NOMO-1 (cell line): Measurements from ENCODE around the gene ZFP36L1.
A peak's percentile ranks its signal among the peaks of the same experiment; 100 is the strongest.

Experiments used
- DNase-seq, 2 experiments: peaks; one replicate each; lab custom pipeline; 2025; ENCODE audit not compliant: unreplicated experiment in 2 of 2; lab: John Stamatoyannopoulos, UW

The ZFP36L1 gene

GRCh38 chr14:68792979-68793733 lies at the start of gene ZFP36L1:
Gene ZFP36L1, minus strand, starts transcription at chr14:68793067. Its CDS starts 129 bp downstream, at chr14:68792938.
- DNase-seq: peak; percentile 38 to 53

GRCh38 chr14:68842298-68842697 lies 49.4 kb upstream of the ZFP36L1 start:
- no peak for DNase-seq

GRCh38 chr14:68841016-68841809 lies 48.3 kb upstream of the ZFP36L1 start:
- DNase-seq: no peak

GRCh38 chr14:68840454-68840853 lies 47.6 kb upstream of the ZFP36L1 start:
- DNase-seq: no peak

GRCh38 chr14:68836082-68836481 lies 43.2 kb upstream of the ZFP36L1 start:
- no peak for DNase-seq

- DNase-seq: peak in 1 of 2 experiments; percentile 44
These were observed 41.9 kb upstream of the ZFP36L1 start for GRCh38 chr14:68834816-68835215.

GRCh38 chr14:68828698-68829097 lies 35.8 kb upstream of the ZFP36L1 start:
- DNase-seq: no peak

- DNase-seq: no peak
These were observed 32.9 kb upstream of the ZFP36L1 start for GRCh38 chr14:68825729-68826128.

GRCh38 chr14:68824517-68825347 lies 31.9 kb upstream of the ZFP36L1 start:
- peak; percentile 17 to 39 for DNase-seq

GRCh38 chr14:68824207-68824516 lies 31.3 kb upstream of the ZFP36L1 start:
- DNase-seq: no peak

- no peak for DNase-seq
These were observed 30.8 kb upstream of the ZFP36L1 start for GRCh38 chr14:68823434-68824206.

- no peak for DNase-seq
These were observed 30.1 kb upstream of the ZFP36L1 start for GRCh38 chr14:68822926-68823325.

- no peak for DNase-seq
These were observed 29.3 kb upstream of the ZFP36L1 start for GRCh38 chr14:68822132-68822651.

- DNase-seq: no peak
These were observed 28.3 kb upstream of the ZFP36L1 start for GRCh38 chr14:68820999-68821683.

- no peak for DNase-seq
These were observed 27.7 kb upstream of the ZFP36L1 start for GRCh38 chr14:68820536-68820935.

GRCh38 chr14:68820119-68820518 lies 27.3 kb upstream of the ZFP36L1 start:
- DNase-seq: no peak

- DNase-seq: no peak
These were observed 26.4 kb upstream of the ZFP36L1 start for GRCh38 chr14:68819260-68819691.

GRCh38 chr14:68817506-68818212 lies 24.8 kb upstream of the ZFP36L1 start:
- no peak for DNase-seq

GRCh38 chr14:68816943-68817430 lies 24.1 kb upstream of the ZFP36L1 start:
- no peak for DNase-seq
